ENCODE data around the gene NAPSA. TPM values are rescaled to one million over a fixed set of nuclear protein-coding genes. Genes with fewer than 3 reads are reported as not detected.
"Not testable (repeated sequence)": the region's sequence is repeated elsewhere in the genome, so short reads cannot be mapped to it uniquely, and the experiment has no call there.

Gene NAPSA
- polyA plus RNA-seq, 1 of the 3 experiments (the other 2 are of a cell fraction): 0.43 TPM

GRCh38 chr19:50331221-50331993, 34.0 kb downstream of the NAPSA start (continued):
- TF ChIP-seq, protein P1, sequence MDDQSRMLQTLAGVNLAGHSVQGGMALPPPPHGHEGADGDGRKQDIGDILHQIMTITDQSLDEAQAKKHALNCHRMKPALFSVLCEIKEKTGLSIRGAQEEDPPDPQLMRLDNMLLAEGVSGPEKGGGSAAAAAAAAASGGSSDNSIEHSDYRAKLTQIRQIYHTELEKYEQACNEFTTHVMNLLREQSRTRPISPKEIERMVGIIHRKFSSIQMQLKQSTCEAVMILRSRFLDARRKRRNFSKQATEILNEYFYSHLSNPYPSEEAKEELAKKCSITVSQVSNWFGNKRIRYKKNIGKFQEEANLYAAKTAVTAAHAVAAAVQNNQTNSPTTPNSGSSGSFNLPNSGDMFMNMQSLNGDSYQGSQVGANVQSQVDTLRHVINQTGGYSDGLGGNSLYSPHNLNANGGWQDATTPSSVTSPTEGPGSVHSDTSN (IDR thresholded peaks at IDR 0.05): no peak
- TF ChIP-seq EP300 (IDR thresholded peaks at IDR 0.05; ENCODE audit: borderline replicate concordance in 1 of 2, low read depth in 1 of 2, low read length in 1 of 2): no peak

- ChIA-PET CTCF (interaction anchor here (1.2 kb wide), 1 partner anchor 38 kb away, joined by 3 read pairs; no protein-coding TSS in a partner anchor), POLR2A (no interaction called here)
- Histone ChIP-seq H3K9me2 (no peaks in the 10 kb centered on the region), H3K9ac (no peak overlapping the region), H2AFZ (ENCODE audit: low read depth) (peak overlapping the region; percentile 89), H3K4me3 (ENCODE audit: low read depth in 2 of 2, low read length in 1 of 2) (peak overlapping the region; percentile 49 to 67), H3K4me1 (ENCODE audit: control insufficient read depth in 1 of 2, insufficient read depth in 2 of 2, low read depth in 1 of 2, low read length in 1 of 2) (peaks cover 7 to 48% of the 10 kb centered on the region in 2 experiments; a peak in 2 of 4 replicates), H3K9me3 (no peaks in the 10 kb centered on the region), H3K79me2 (ENCODE audit: insufficient read depth) (no peaks in the 10 kb centered on the region), H3K36me3 (replicated peaks in 1 of 2; ENCODE audit: control insufficient read depth in 1 of 2, insufficient read depth in 2 of 2, low read length in 1 of 2) (no peaks in the 10 kb centered on the region), H3K27ac (ENCODE audit: low read depth in 2 of 2, low read length in 1 of 2) (peak overlapping the region; percentile 53 to 75; a peak in 3 of 4 replicates), H4K20me1 (ENCODE audit: insufficient read depth) (no peaks in the 10 kb centered on the region), H3K27me3 (ENCODE audit: insufficient read depth) (peaks cover 16% of the 10 kb centered on the region; the same call in 1 of the 2 replicates), H3F3A (replicated peaks; ENCODE audit: insufficient read depth) (peaks cover 9% of the 10 kb centered on the region), H3K4me2 (peak overlapping the region; percentile 78)
- 4% methylated on average over 25 of the region's 48 CpGs for WGBS (ENCODE audit: low lambda C conversion rate)
- peak; percentile 93 for DNase-seq
- TF ChIP-seq NRF1 (IDR thresholded peaks at IDR 0.05; ENCODE audit: low read depth, low read length): peak; percentile 76
- TF ChIP-seq SIN3A (IDR thresholded peaks at IDR 0.05; ENCODE audit: borderline replicate concordance, low read depth, low read length): no peak
- no peak for TF ChIP-seq CTCF (IDR thresholded peaks at IDR 0.05)
Observed at GRCh38 chr19:50330365-50331078, 34.9 kb downstream of the NAPSA start.

- Histone ChIP-seq H3K27me3 (ENCODE audit: insufficient read depth) (peaks cover 16% of the 10 kb centered on the region; the same call in 1 of the 2 replicates), H3K4me1 (ENCODE audit: control insufficient read depth in 1 of 2, insufficient read depth in 2 of 2, low read depth in 1 of 2, low read length in 1 of 2) (peaks cover 7 to 52% of the 10 kb centered on the region in 2 experiments; a peak in 2 of 4 replicates), H3K9ac (peak overlapping the region; percentile 64; the same call in 1 of the 2 replicates), H3K27ac (ENCODE audit: low read depth in 2 of 2, low read length in 1 of 2) (peak overlapping the region; percentile 75 to 86), H2AFZ (ENCODE audit: low read depth) (peak overlapping the region; percentile 89), H3K4me3 (ENCODE audit: low read depth in 2 of 2, low read length in 1 of 2) (peak overlapping the region; percentile 49 to 67), H3K4me2 (peak overlapping the region; percentile 78)
- ChIA-PET POLR2A (interaction anchor here (1.0 kb wide), 1 partner anchor 14 kb away, joined by 9 read pairs; no protein-coding TSS in a partner anchor), CTCF (interaction anchor here (1.2 to 2.1 kb wide), 2 partner anchors 13 to 39 kb away, joined by 3 to 15 read pairs; no protein-coding TSS in a partner anchor)
- not testable (repeated sequence) for H3K9me2 ChIP-seq; H4K20me1 ChIP-seq (ENCODE audit: insufficient read depth); DNase-seq; H3K79me2 ChIP-seq (ENCODE audit: insufficient read depth); H3K9me3 ChIP-seq; H3F3A ChIP-seq (replicated peaks; ENCODE audit: insufficient read depth); H3K36me3 ChIP-seq (replicated peaks in 1 of 2; ENCODE audit: control insufficient read depth in 1 of 2, insufficient read depth in 2 of 2, low read length in 1 of 2)
- WGBS (ENCODE audit: low lambda C conversion rate): 22% methylated on average over 18 of the region's 18 CpGs
Observed at GRCh38 chr19:50329926-50330294, 35.5 kb downstream of the NAPSA start.
